COLO668 (cell line): ENCODE results near the gene SLC4A11.
"Not testable (repeated sequence)": the region's sequence is repeated elsewhere in the genome, so short reads cannot be mapped to it uniquely, and the experiment has no call there.

Experiments
- DNase-seq: peaks from one replicate; lab custom pipeline; 2025; ENCODE audit not compliant: unreplicated experiment; lab: John Stamatoyannopoulos, UW

The SLC4A11 gene

DNA sequence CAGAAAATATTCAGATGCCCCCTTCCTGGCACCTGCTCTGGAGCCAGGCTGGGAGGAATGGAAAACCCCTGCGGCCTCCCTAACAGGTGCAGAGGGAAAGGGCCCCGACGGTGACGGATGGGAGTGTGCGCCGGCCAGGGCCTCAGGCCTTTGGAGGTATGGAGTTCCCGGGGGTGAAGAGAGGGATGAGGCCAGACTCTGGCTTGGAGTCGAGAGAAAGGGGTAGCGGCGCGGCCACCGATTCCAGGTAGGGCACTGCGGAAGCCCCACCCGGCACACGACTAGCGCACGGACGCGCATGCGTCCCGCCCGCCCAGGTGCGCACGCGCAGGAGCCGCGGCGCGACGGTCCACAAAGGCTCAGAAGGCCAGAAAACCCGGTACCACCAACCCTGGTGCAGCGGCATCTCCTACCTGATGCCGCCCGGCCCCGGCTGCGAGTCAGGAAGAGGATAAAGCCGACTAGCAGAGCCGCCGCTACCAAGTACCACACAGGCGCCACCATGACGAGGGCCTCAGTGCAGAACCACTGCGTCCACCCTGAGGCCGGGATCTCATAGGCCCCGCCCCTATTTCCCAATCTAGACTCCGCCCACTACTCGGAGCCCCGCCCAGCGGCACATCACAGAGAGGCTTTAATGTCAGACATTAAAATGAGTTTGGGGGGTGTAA lies 34.7 kb downstream of the SLC4A11 start, which contains the start of gene DDRGK1:
DDRGK1 (minus strand) TSS at position 559 of the 671 bp plus-strand sequence; CDS start at position 504, 55 bp downstream.
- peak; percentile 93 for DNase-seq

- peak; percentile 83 for DNase-seq
These were observed 35.5 kb downstream of the SLC4A11 start for GRCh38 chr20:3203315-3204123.

- DNase-seq: no peak
These were observed 36.0 kb downstream of the SLC4A11 start for GRCh38 chr20:3202965-3203314.

- DNase-seq: no peak
These were observed 38.8 kb downstream of the SLC4A11 start for GRCh38 chr20:3199976-3200755.

DNA sequence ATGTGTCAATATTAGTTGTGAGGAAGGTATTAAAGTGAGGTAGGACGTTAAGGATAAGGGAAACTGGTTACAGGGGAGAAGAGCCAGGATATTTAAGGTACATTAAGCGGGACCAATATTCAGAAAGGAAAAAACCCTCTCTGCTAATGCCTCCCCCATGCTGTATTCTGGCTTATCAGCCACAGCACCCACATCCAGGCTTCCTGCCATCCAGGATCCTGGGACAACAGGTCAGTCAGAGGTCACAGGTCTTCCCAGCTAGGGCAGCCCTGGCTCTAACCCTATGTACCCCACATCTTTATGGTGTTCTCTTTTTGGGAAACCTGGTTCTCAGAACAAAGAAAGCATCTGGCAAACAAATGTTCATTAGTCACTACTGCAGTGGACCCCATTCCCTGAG lies 39.8 kb downstream of the SLC4A11 start:
- no peak for DNase-seq

DNA sequence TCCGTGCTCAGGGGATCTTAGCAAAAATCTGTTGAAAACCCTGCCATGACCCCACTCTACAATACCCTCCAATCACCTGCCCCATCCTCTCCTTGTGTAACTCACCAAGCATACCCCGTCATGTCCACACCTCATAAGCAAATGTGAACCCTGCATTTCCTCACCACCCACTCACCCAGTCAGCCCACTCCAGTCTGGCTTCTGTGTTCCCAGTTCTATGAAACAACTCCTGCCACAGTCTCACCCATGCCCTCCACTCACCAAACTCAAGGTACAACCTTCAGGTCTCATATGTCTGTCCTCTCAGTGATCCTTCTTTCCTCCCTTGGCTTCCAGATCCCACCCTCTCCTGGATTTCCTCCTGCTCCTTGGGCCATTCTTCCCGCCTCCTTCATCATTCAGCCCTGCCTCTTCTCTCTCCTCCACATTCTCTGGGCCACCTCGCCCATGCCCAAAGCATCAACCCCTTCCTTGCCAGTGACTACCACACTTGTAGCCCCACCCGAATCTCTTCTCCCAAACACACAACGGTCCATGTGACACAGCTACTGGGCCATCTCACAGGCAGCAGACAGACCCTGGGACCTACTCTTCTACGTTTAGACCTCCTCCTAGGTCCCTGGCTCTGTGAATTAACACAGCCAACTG lies 43.3 kb downstream of the SLC4A11 start:
- no peak for DNase-seq

DNA sequence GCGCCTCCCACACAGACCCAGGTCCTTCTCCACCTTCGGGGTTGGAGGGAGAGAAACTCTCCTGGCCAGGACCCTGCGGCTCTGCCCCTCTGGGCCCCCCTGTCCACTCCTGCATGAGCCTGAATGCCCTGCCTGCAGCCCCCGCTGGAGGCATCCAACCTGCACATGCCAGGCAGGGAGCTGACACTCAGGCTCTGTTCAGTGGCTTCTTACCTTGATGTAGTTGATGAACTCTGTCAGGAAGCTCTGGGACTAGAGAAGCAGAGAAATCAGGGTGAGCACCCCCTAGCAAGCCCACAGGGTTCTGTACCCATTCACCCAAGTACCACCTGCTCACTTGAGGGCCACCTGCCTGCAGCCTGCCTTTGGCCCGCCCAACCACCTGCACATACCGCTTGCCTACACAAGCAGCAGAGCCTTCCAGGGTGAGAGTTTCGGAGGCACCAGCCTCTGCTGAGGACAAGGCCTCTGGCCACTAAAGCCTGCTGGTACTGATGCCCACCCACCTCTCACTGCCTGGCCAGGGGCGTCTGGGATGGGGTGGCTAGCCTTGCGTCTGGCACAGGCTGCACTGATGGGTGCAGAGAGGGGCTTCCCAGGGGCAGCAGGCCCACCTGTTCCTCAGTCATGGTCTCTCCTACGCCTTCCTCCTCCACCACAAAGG lies 44.2 kb downstream of the SLC4A11 start:
- DNase-seq: peak; percentile 68

GRCh38 chr20:3193806-3194616 lies 45.0 kb downstream of the SLC4A11 start:
- no peak for DNase-seq

- no peak for DNase-seq
These were observed 46.6 kb downstream of the SLC4A11 start for GRCh38 chr20:3192226-3193015.

- DNase-seq: no peak
These were observed 48.3 kb downstream of the SLC4A11 start for GRCh38 chr20:3190681-3191111.

DNA sequence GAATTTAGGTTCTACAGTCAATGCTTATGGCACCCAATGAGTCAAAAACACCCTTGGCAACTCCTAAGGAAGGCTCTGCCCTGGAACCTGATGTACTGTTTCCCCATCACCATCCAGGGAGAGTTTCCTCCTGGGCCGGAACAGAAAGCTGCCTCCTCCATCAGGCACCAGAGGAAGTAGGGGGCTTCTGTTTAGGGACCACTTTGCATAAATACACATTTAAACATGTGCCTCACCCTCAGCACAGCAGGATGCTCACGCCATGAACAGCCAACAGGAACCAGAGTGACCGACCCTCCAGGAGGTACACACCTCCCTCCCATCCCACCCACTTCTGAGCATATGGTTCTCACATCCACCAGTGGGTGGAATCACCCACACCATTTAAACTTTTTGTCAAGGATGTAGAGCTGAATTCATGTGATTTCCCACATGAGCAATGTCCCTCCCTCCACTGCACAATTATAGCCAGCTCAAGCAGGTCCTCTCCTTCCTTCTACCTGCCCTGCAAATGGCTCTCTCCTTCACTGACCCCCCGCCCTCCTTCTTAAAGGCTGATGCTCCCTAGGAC lies 49.3 kb downstream of the SLC4A11 start:
- no peak for DNase-seq

DNA sequence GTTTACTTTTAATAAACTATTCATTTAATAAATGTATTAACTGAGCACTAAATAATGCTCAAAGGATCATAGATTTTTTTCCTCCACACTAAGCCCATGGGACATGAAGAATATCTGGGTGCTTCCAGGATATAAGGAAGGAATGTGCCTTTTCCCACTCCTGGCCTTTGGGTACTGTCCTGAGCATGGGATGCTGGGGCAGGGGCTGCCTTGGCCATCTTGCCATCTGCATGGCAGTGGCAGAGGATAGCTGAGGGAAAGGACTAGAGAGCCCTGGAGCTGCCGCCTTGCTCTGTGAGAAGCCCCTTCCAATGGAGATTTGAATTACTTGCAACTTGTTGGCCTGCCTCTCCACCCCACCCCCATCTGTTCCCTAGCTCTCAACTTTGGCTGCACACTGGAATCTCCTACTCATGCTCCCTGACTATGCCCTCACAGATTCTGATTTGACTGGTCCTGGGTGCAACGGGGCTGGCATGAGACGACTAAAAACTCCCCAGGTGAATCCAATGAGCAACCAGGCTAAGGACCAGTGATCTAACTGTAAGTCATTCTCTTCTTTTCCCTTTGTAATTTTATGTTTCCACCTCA lies 50.1 kb downstream of the SLC4A11 start:
- DNase-seq: no peak

- DNase-seq: not testable (repeated sequence)
These were observed 51.1 kb downstream of the SLC4A11 start for GRCh38 chr20:3187861-3188260.

GRCh38 chr20:3183896-3184612 lies 54.9 kb downstream of the SLC4A11 start:
- no peak for DNase-seq

DNA sequence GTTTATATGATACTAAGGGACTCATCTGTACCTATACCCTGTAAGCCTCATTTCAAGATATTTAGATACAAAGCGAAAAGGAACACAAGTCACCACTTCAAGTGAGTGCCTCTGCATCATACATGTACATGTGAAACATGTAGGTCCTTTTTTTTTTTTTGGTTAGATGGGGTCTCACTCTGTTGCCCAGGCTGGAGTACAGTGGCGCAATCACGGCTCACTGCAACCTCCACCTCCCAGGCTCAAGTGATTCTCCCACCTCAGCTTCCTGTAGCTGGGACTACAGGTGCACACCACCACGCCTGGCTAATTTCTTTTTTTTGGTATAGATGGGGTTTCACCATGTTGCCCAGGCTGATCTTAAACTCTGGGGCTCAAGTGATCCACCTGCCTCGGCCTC lies 56.6 kb downstream of the SLC4A11 start:
- not testable (repeated sequence) for DNase-seq

DNA sequence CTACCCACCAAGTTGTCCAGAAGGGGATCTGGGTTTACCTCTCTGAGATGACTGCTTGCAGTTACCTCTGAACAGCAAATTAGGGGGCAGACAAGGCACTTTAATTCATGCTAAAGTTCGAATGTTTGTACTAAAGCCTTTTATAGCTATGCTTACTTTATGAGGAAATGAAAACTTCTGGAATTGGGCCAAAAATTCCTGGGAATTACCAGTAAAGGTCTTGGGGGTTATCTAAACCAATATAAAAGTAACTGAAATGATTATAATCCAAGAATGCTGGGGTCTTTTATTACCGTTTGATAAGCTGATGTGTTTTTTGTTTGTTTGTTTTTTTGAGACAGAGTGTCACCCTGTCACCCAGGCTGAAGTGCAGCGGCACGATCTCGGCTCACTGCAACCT lies 57.7 kb downstream of the SLC4A11 start:
- DNase-seq: no peak

DNA sequence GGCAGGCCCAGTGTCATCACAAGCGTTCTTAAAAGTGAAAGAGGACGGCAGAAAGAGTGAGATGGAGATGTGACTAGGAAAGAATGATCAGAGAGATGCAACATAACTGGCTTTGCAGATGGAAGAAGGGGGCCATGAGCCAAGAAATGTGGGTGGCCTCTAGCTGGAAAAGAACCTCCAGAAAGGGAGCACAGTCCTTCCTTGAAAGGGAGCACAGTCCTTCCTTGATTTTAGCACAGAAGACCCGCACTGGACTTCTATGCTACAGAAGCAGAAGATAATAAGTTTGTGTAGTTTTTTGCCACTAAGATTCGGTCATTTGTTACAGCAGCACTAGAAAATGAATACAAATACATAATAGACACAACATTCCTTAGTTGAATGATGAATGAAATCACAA lies 58.7 kb downstream of the SLC4A11 start:
- no peak for DNase-seq
